Stimulated activated CD4-positive, alpha-beta T cell treated with anti-CD3 and anti-CD28 coated beads, Interleukin-2, amount 100 ng/mL, for 24 hours (primary cell): Measurements from ENCODE around the gene PBLD.

Experiments used
- DNase-seq, 2 donors: peaks; one replicate each; pipeline ENCODE4 v3.0.0-alpha.2; 2020

Gene PBLD

DNA sequence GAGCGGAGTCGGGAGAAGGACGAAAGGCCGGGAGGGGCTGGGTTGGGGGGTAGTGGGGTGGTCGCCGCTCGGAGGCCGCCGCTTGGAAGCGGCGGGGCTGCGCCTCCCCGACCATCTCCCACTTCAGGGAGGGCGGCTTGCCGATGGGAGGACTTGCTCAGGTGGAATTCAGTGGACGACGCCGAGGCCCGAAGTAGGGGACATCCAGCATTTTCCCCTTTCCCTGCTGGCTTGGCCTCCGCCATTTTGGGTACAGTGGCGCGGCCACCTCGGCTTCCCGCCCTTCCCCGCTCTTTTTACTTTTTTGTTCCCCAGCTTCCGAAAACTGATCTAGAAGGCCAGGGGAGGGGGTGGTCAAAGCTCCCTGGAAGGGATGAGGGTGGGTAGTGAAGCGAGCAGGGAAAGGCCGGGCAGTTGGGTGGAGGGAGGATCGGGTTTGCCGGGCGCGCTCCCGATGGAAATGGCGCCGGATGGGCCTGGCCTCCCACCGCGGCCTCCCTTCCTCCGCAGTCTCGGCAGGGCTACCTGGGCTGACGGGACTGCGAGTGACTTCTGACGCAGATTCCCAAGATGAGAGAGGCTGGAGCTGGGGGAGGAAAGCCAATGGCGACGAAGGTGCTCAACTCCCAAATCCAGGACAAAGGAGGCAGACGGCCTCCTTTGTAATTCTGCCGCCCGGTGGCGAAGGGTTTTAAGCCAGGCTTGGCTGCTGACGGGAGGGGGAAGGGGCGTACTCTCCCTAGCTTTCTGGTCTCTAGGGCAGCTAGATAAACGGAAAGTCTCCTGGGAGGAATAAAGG, at the start of gene PBLD:
Gene PBLD (minus strand): TSS at position 670 of the 799 bp plus-strand sequence. CDS start 26,084 bp downstream, outside the sequence.
- DNase-seq = peak; percentile 65

GRCh38 chr10:68371604-68372003, 38.9 kb upstream of the PBLD start:
- DNase-seq = no peak

DNA sequence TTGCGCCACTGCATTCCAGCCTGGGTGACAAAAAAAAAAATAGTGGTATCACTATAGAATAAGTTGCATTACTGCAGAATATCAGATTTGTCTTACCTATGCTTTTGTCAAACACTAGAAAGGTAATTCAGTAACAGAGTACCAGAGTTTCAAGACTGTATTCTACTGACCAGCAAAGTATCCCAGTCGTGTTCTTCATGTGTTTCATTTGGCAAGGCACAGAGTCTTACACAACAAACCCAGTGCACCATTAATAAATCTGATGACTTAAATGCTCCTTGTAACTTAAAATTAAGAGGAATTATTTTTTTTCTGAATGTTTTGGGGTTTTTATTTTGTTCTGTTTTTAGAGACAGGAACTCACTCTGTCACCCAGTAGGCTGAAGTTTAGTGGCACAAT, 34.4 kb upstream of the PBLD start:
- no peak for DNase-seq

DNA sequence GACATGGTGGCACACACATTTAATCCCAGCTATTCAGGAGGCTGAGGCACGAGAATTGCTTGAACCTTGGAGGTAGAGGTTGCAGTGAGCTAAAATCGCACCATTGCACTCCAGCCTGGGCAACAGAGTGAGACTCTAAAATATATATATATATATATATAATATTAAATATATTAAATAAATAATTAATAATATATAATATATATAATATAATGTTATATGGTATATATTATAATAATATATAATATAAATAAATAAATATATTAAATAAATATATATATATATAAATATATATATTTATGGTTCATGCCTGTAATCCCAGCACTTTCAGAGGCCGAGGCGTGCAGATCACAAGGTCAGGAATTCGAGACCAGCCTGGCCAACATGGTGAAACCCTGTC, 33.9 kb upstream of the PBLD start:
- no peak for DNase-seq

GRCh38 chr10:68365611-68366010, 32.9 kb upstream of the PBLD start:
- no peak for DNase-seq

GRCh38 chr10:68364101-68364886, 31.6 kb upstream of the PBLD start:
- no peak for DNase-seq

DNA sequence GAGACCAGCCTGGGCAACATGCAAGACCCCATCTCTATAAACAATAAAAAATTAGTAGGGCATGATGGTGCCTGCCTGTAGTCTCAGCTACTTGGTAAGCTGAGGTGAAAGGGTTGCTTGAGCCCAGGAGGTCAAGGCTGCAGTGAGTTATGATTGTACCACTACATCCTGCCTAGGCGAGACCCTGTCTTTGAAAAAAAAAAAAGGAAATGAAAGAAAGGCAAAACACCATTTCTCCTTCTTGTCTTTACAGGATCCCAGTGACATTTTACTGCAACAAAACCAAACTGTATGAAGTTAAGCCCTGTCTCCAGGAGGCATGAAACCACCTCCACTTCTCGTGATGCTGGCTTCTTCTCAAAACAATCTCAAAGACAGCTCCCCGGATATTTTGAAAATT, 29.9 kb upstream of the PBLD start:
- DNase-seq = no peak

- no peak for DNase-seq
Measured at GRCh38 chr10:68359189-68359588, 26.5 kb upstream of the PBLD start.

DNA sequence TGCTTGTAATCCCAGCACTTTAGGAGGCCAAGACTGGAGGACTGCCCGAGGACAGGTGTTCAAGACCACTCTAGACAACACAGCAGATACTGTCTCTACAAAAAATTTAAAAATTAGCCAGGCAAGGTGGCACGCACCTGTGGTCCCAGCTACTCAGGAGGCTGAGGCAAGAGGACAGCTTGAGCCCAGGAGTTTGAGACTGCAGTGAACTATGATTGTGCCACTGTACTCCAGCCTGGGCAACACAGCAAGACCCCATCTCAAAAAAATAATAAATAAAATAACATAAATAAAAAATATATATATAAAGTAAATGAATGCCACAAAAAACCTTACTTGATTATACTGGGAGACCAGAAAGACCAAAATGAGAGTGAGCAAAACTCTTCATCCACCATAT, 20.8 kb upstream of the PBLD start:
- no peak for DNase-seq

DNA sequence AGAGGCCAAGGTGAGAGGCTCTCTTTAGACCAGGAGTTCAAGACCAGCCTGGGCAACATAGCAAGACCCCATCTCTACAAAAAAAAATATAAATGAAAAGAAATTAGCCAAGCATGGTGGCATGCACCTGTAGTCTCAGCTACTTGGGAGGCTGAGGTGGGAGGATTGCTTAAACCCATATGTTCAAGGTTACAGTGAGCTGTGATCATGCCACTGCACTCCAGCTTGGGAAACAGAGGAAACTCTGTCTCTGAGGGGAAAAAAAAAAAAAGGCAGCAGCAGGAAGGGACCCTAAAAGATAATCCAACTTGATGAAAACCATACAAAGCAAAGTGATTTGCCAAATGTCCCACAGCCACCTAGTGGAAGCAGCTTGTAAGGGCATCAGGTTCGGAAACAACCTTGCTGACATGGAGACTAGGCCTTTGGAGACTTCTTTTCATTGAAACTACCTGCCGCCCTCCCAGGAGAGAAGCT, 15.6 kb upstream of the PBLD start:
- DNase-seq = peak; percentile 44 to 46

- no peak for DNase-seq
Measured at GRCh38 chr10:68346774-68347173, 14.0 kb upstream of the PBLD start.

- DNase-seq = no peak
Measured at GRCh38 chr10:68345621-68346020, 12.9 kb upstream of the PBLD start.

- DNase-seq = no peak
Measured at GRCh38 chr10:68342909-68343516, 10.3 kb upstream of the PBLD start.

DNA sequence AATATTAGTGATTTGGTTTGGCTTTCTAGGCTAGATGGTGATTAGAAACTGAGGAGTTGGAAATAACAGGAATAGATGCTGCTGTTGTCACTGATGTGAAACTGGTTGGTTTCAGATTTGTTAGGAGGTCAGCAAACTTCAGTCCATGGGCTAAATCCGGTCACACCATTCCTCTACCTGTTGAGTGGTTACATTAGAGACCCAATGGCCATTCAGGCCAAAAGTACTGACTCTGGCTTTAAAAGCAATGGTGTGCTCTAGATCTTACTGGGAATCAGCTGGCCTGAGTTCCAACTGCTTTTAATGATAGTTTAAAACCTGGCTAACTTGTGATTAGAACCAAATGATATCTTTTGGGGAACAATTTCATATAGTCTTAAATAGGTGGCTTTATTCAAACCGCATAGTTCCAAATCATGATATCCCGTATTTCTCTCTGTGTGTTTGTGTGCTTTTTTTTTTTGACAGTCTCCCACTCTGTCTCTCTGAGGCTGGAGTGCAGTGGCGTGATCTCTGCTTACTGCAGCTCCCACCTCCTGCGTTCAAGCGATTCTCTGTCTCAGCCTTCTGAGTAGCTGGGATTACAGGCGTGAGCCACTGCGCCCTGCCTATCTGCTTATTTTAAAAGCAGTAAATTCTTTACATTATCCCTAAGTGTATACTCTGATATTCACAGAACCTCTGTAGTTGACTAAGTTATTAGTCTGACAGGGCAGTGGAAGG, 7.8 kb upstream of the PBLD start:
- DNase-seq = no peak

GRCh38 chr10:68336754-68337351, 4.1 kb upstream of the PBLD start:
- DNase-seq = no peak

DNA sequence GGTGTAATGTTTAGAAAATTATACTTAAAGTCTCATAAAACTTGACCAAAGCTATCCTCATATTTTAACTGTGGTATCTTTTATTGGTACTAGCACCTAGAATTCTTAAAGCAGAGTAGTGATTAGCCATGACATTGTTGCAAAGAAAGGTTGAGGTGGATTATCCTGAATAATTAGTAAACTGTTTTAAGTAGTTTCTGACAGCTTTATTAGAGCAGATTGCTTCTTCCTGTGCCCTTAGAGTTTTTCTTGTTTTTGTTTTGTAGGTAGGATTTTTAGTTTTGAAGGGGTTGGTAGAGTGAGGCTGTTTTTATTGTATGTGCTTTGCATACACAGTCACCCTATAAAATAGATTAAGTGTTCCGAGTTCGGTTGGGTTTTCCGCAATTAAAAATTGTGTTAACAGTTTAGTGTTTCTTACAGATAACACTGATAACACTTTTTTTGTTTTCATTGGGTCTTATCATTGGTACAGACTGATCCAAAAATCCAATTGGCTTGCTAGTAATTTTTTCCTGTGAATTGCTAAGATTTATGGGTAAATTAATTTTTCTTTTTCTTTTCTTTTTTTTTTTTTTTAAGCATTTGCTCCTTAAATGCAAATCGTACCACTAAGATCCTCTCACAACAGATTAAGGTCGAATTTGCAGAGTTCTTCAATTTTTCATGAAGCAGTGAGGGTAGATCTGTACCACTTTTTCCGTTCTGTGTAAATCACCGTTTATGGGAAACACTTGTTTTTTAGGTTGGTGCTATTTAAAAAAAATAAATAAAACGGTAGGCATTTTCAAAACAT, 2.1 kb upstream of the PBLD start:
- DNase-seq = no peak

DNA sequence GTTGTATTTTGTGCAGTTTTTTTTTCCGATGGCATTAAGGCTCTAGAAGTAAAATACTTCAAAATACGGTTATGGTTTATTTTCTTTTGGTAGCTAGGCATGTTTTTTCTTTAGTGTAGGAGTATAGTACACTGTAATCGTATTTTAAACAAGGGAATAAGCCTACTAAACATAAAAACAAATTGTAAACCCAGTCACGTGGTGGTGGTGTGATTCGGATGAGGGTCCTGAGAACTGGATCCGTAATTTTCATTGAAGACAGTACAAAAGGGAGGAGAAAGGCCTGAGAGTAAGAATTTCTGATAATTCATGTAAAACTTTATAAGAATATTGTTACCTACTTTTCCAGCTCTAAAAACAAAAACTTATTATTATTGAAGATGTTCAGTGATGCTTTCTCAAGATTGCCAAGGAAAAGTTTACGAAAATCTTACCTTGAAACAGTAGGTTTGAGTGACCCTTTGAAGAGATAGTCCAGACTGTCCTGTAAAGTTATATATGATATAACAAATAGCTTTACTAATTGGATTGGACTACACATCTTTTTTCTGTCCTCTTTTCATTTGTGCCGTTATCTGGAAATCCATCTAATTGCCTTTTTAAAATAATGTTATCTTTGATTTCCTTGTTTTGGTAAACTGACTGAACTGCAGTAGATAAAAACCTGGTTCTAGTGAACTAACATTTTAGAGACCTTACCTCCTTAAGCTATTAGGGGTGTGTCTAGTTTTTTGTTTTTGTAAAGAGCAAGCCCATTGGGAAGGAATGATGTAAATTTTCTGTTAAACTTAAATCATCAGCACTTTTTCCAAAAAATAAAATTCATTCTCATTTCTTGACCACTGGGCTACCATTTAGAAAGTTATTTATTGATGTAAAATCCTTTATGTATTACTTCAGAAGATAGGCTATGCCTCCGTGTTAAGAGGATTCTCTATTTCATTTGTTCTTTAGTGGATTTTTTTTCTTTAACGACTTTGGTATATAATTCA, 1.0 kb upstream of the PBLD start:
- DNase-seq = no peak

DNA sequence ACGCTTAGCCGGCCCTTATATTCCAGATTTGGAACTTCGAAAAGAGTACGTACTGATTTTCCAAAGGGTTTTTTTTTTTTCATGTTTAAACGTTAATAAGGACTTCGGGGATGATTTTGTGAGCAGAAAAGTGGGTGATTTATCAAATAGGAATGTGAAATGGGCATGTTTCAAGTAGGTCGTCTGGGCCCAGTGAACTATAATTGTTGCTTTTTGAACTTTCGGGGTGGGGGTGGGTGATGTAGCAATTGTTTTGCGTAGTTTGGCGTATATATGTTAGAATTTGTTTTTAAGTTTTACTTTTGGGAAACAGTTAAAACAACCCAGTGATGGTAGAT, 299 bp upstream of the PBLD start:
- no peak for DNase-seq

DNA sequence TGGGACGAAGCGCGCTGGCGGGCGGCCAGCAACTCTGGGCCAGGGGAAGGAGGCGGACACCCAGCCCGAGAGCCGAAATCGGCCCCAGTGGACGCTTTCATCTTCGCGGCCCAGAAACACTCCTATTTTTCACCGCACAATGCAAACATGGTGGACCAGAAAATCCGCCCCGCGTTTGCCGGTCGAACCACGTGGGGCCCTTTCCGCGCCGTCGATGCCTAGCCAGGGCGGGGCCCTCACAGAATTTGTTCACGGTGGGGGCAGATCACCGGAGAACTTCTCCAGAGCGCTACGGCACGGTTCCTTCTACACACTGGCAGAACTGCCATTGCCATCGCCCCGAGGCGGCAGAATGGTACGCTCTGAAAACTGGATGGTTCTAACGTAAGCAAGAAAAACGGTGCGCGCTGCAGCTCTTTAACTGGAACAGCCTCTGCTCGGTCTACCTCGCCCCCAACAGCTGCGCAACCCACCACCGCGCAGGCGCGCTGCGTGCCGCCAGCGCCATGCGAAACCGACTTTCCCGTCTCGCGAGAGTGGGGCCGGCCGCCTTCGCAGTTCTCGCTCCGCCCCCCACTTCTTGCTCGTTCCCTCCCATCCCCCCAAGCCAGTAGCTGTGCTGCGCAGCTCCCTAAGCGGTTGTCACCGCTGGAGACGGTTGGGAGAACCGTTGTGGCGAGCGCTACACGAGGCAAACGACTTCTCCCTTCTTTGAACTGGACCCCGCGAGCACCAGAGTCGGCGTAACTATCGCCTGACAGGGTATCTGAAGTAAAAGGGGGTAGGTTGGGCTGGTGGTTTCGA, 1.1 kb downstream of the PBLD start, which contains the start of gene HNRNPH3:
Gene HNRNPH3 (plus strand): TSS at position 610 of the 804 bp plus-strand sequence. CDS start 5,158 bp downstream, outside the sequence.
- DNase-seq = peak; percentile 98 to 99
